ENCODE data around the gene UST.
"Not testable (repeated sequence)": the region's sequence is repeated elsewhere in the genome, so short reads cannot be mapped to it uniquely, and the experiment has no call there.

UST gene

GRCh38 chr6:148974351-148974750 is 227.5 kb downstream of the UST start:
- DNase-seq = no peak
- in situ Hi-C loops (cut with HindIII; ENCODE audit: low pct_ligation_motif_present, low sequenced_read_pairs) = no loop called here
- no peaks in the 10 kb centered on the region for H3K27me3 ChIP-seq (replicated peaks)
- no peak overlapping the region for H3K4me3 ChIP-seq (ENCODE audit: low read depth, low read length)
- no peaks in the 10 kb centered on the region for H3K36me3 ChIP-seq (replicated peaks)
- H3K27ac ChIP-seq = no peak overlapping the region
- no peak for TF ChIP-seq CTCF (IDR thresholded peaks at IDR 0.05; ENCODE audit: low read depth, low read length, missing control alignments)

GRCh38 chr6:148978298-148978697 is 231.5 kb downstream of the UST start:
- not testable (repeated sequence) for H3K4me3 ChIP-seq (ENCODE audit: low read depth, low read length); H3K27me3 ChIP-seq (replicated peaks); H3K27ac ChIP-seq; DNase-seq; H3K36me3 ChIP-seq (replicated peaks)
- in situ Hi-C loops (cut with HindIII; ENCODE audit: low pct_ligation_motif_present, low sequenced_read_pairs) = loop anchor here (25.0 kb wide), 1 partner anchor 416 kb away; no protein-coding TSS in a partner anchor

GRCh38 chr6:148979014-148979901 is 232.4 kb downstream of the UST start:
- no peak for DNase-seq
- in situ Hi-C loops (cut with HindIII; ENCODE audit: low pct_ligation_motif_present, low sequenced_read_pairs) = loop anchor here (25.0 kb wide), 1 partner anchor 417 kb away; no protein-coding TSS in a partner anchor
- no peak overlapping the region for H3K4me3 ChIP-seq (ENCODE audit: low read depth, low read length)
- no peaks in the 10 kb centered on the region for H3K36me3 ChIP-seq (replicated peaks)
- no peaks in the 10 kb centered on the region for H3K27me3 ChIP-seq (replicated peaks)
- TF ChIP-seq CTCF (IDR thresholded peaks at IDR 0.05; ENCODE audit: low read depth, low read length, missing control alignments) = no peak
- H3K27ac ChIP-seq = no peak overlapping the region

- TF ChIP-seq CTCF (IDR thresholded peaks at IDR 0.05; ENCODE audit: low read depth, low read length, missing control alignments) = no peak
- DNase-seq = no peak
- H3K36me3 ChIP-seq (replicated peaks) = no peaks in the 10 kb centered on the region
- in situ Hi-C loops (cut with HindIII; ENCODE audit: low pct_ligation_motif_present, low sequenced_read_pairs) = loop anchor here (25.0 kb wide), 1 partner anchor 418 kb away; no protein-coding TSS in a partner anchor
- H3K27me3 ChIP-seq (replicated peaks) = no peaks in the 10 kb centered on the region
- H3K4me3 ChIP-seq (ENCODE audit: low read depth, low read length) = no peak overlapping the region
- no peak overlapping the region for H3K27ac ChIP-seq
Observed at GRCh38 chr6:148980234-148980633, 233.4 kb downstream of the UST start.

GRCh38 chr6:148981515-148981914 is 234.7 kb downstream of the UST start:
- DNase-seq = no peak
- H3K27ac ChIP-seq = no peak overlapping the region
- no peaks in the 10 kb centered on the region for H3K36me3 ChIP-seq (replicated peaks)
- H3K4me3 ChIP-seq (ENCODE audit: low read depth, low read length) = no peak overlapping the region
- TF ChIP-seq CTCF (IDR thresholded peaks at IDR 0.05; ENCODE audit: low read depth, low read length, missing control alignments) = no peak
- H3K27me3 ChIP-seq (replicated peaks) = no peaks in the 10 kb centered on the region
- in situ Hi-C loops (cut with HindIII; ENCODE audit: low pct_ligation_motif_present, low sequenced_read_pairs) = loop anchor here (25.0 kb wide), 1 partner anchor 419 kb away; no protein-coding TSS in a partner anchor

- H3K4me3 ChIP-seq (ENCODE audit: low read depth, low read length) = no peak overlapping the region
- H3K27ac ChIP-seq = no peak overlapping the region
- H3K27me3 ChIP-seq (replicated peaks) = no peaks in the 10 kb centered on the region
- DNase-seq = no peak
- no peaks in the 10 kb centered on the region for H3K36me3 ChIP-seq (replicated peaks)
- in situ Hi-C loops (cut with HindIII; ENCODE audit: low pct_ligation_motif_present, low sequenced_read_pairs) = loop anchor here (25.0 kb wide), 1 partner anchor 421 kb away; no protein-coding TSS in a partner anchor
- no peak for TF ChIP-seq CTCF (IDR thresholded peaks at IDR 0.05; ENCODE audit: low read depth, low read length, missing control alignments)
Observed at GRCh38 chr6:148983101-148983761, 236.4 kb downstream of the UST start.
